ENCODE results near the gene SPINDOC. TPM values are rescaled to one million over a fixed set of nuclear protein-coding genes. Genes with fewer than 3 reads are reported as not detected.

Gene SPINDOC
- polyA plus RNA-seq, 3 donors, result 0.10 to 3.3 (median 0.20) TPM

DNA sequence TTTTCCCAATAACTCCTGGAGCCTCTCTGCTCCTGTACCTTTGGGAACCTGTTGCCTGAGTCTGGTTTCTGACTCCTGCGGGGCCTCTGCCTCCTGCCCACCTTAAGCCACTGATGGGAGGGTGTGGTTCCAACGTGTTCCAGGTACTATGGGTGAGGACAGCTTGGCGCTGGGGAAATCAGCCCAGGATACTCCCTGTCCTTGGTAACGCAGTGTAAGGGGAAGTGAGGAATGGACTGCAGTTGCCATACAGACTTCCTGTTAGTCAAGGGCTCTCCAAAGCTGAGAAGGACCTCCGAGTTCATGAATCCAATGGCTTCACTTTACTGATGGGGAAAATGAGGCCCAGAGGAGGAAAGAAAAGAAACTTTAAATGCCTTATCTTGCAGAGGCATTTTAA is 24.5 kb downstream of the SPINDOC start:
- intact Hi-C loops (cut with micrococcal nuclease), result loop anchor here (2.0 to 5.0 kb wide), 5 partner anchors 35 to 107 kb away; no protein-coding TSS in a partner anchor
- peak overlapping the region; percentile 32 to 99 (median 60) for H3K4me3 ChIP-seq (replicated peaks in 1 of 3; ENCODE audit: low read depth in 2 of 3, low read length in 3 of 3)
- H3K9me3 Mint-ChIP-seq, result peaks cover 0 to 2% (median 0%) of the 10 kb centered on the region in 7 donors
- H3K9me3 ChIP-seq (replicated peaks in 1 of 2; ENCODE audit: control insufficient read depth in 1 of 2, insufficient read depth in 1 of 2, low read length in 2 of 2), result no peaks in the 10 kb centered on the region
- H2AFZ ChIP-seq (ENCODE audit: insufficient read depth, low read depth, low read length, poor library complexity, severe bottlenecking), result no peak overlapping the region
- no peaks in the 10 kb centered on the region for H3K27me3 ChIP-seq (ENCODE audit: control insufficient read depth in 2 of 2, insufficient read depth in 2 of 2, low read length in 2 of 2)
- H3K27ac Mint-ChIP-seq, result peak overlapping the region; percentile 92 to 98 (median 94)
- TF ChIP-seq, protein P1, sequence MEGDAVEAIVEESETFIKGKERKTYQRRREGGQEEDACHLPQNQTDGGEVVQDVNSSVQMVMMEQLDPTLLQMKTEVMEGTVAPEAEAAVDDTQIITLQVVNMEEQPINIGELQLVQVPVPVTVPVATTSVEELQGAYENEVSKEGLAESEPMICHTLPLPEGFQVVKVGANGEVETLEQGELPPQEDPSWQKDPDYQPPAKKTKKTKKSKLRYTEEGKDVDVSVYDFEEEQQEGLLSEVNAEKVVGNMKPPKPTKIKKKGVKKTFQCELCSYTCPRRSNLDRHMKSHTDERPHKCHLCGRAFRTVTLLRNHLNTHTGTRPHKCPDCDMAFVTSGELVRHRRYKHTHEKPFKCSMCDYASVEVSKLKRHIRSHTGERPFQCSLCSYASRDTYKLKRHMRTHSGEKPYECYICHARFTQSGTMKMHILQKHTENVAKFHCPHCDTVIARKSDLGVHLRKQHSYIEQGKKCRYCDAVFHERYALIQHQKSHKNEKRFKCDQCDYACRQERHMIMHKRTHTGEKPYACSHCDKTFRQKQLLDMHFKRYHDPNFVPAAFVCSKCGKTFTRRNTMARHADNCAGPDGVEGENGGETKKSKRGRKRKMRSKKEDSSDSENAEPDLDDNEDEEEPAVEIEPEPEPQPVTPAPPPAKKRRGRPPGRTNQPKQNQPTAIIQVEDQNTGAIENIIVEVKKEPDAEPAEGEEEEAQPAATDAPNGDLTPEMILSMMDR (IDR thresholded peaks at IDR 0.05), result no peak
- peaks cover 5 to 15% of the 10 kb centered on the region in 2 donors for H3K36me3 ChIP-seq (replicated peaks in 1 of 2; ENCODE audit: control insufficient read depth in 1 of 2, insufficient read depth in 2 of 2, low read length in 2 of 2)
- H3K79me2 ChIP-seq (ENCODE audit: insufficient read depth, low read length), result peaks cover 39% of the 10 kb centered on the region
- peak overlapping the region; percentile 82 to 88 for H3K4me3 Mint-ChIP-seq
- H3K36me3 Mint-ChIP-seq, result peaks cover 18 to 30% of the 10 kb centered on the region in 2 donors
- peaks cover 73% of the 10 kb centered on the region for H4K20me1 ChIP-seq (ENCODE audit: insufficient read depth, low read length)
- peak overlapping the region; percentile 98 for H3K9ac ChIP-seq (ENCODE audit: insufficient read depth, low read length, poor library complexity, severe bottlenecking)
- peaks cover 39 to 48% of the 10 kb centered on the region in 2 donors for H3K4me1 ChIP-seq (ENCODE audit: control insufficient read depth in 1 of 2, insufficient read depth in 2 of 2, low read length in 2 of 2)
- peak overlapping the region; percentile 85 for H3K4me2 ChIP-seq (replicated peaks; ENCODE audit: extremely low read depth, low read length, poor library complexity, severe bottlenecking)
- peaks cover 0 to 2% (median 2%) of the 10 kb centered on the region in 3 donors for H3K27me3 Mint-ChIP-seq (ENCODE audit: low read depth in 3 of 3)
- DNase-seq, result peak; percentile 54 to 85 (median 80)
- WGBS (ENCODE audit: insufficient coverage), result 12% methylated on average over 5 of the region's 5 CpGs
- H3K27ac ChIP-seq (ENCODE audit: low read depth in 1 of 2, low read length in 2 of 2), result peak overlapping the region; percentile 87 to 97
- H3K4me1 Mint-ChIP-seq, result peaks cover 45% of the 10 kb centered on the region

DNA sequence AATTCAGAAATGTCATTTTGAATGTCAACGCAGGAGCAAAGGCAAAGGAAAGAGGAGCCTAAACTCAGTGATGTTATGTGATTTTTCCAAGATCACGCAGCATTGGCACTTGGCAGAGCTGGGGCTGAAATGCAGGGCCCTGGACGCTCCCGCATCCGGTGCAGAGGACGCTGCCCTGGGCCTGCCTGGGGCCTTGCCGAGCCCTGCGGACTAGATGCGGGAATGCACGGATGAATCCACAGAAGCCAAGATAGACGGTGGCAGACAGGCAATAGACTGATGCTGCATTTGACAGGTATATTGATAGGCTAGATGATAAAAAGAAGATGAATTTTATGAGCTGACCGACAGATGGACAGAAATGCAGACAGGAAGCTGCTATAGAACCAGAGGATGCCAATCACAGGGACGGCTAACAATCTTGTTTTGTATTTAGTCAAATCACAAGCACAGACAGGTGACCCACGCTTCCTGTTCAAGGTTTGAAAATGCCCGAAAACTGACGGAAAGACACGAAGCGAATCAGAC is 25.0 kb downstream of the SPINDOC start:
- Histone ChIP-seq H3K9ac (ENCODE audit: insufficient read depth, low read length, poor library complexity, severe bottlenecking) (peak overlapping the region; percentile 98), H3K27ac (ENCODE audit: low read depth in 1 of 2, low read length in 2 of 2) (peak overlapping the region; percentile 87 to 97), H3K9me3 (replicated peaks in 1 of 2; ENCODE audit: control insufficient read depth in 1 of 2, insufficient read depth in 1 of 2, low read length in 2 of 2) (no peaks in the 10 kb centered on the region), H3K27me3 (ENCODE audit: control insufficient read depth in 2 of 2, insufficient read depth in 2 of 2, low read length in 2 of 2) (no peaks in the 10 kb centered on the region), H3K79me2 (ENCODE audit: insufficient read depth, low read length) (peaks cover 43% of the 10 kb centered on the region), H4K20me1 (ENCODE audit: insufficient read depth, low read length) (peaks cover 75% of the 10 kb centered on the region), H3K36me3 (replicated peaks in 1 of 2; ENCODE audit: control insufficient read depth in 1 of 2, insufficient read depth in 2 of 2, low read length in 2 of 2) (peaks cover 10 to 20% of the 10 kb centered on the region in 2 donors), H2AFZ (ENCODE audit: insufficient read depth, low read depth, low read length, poor library complexity, severe bottlenecking) (peak overlapping the region; percentile 75), H3K4me3 (replicated peaks in 1 of 3; ENCODE audit: low read depth in 2 of 3, low read length in 3 of 3) (peak overlapping the region; percentile 32 to 99 (median 60)), H3K4me1 (ENCODE audit: control insufficient read depth in 1 of 2, insufficient read depth in 2 of 2, low read length in 2 of 2) (peaks cover 44 to 52% of the 10 kb centered on the region in 2 donors), H3K4me2 (replicated peaks; ENCODE audit: extremely low read depth, low read length, poor library complexity, severe bottlenecking) (peak overlapping the region; percentile 85)
- H3K9me3 Mint-ChIP-seq, result peaks cover 0 to 2% (median 0%) of the 10 kb centered on the region in 7 donors
- no peak for DNase-seq
- H3K36me3 Mint-ChIP-seq, result peaks cover 22 to 34% of the 10 kb centered on the region in 2 donors
- TF ChIP-seq, protein P1 (IDR thresholded peaks at IDR 0.05), result no peak
- intact Hi-C loops (cut with micrococcal nuclease), result loop anchor here (2.0 to 5.0 kb wide), 4 partner anchors 34 to 104 kb away; no protein-coding TSS in a partner anchor
- peak overlapping the region; percentile 82 to 88 for H3K4me3 Mint-ChIP-seq
- H3K27ac Mint-ChIP-seq, result peak overlapping the region; percentile 92 to 98 (median 94)
- peaks cover 0 to 2% (median 2%) of the 10 kb centered on the region in 3 donors for H3K27me3 Mint-ChIP-seq (ENCODE audit: low read depth in 3 of 3)
- 25% methylated on average over 18 of the region's 18 CpGs for WGBS (ENCODE audit: insufficient coverage)
- H3K4me1 Mint-ChIP-seq, result peaks cover 49% of the 10 kb centered on the region
